Endothelial cell of umbilical vein (primary cell): Measurements from ENCODE around the gene ERICH6B. TPM values are rescaled to one million over a fixed set of nuclear protein-coding genes. Genes with fewer than 3 reads are reported as not detected.

ENCODE experiments used
- BruUV-seq: library from RNA; stranded (reverse); fragments of 400-500 nt; replicated peaks from 2 replicates; lab custom pipeline; 2021; lab: Mats Ljungman, UMichigan
- CTCF ChIA-PET: fragments of 300-600, 350-600 bp; sonication (Branson Sonifier 250); formaldehyde crosslinking; loops from one replicate; lab custom pipeline; 2021; ENCODE audit warnings: antibody characterized with exemption, inconsistent platforms; lab: Charles Lee
- POLR2A ChIA-PET: fragments of 300-600, 350-600 bp; sonication (Branson Sonifier 250); formaldehyde crosslinking; loops from one replicate; lab custom pipeline; 2021; ENCODE audit warnings: antibody characterized with exemption, inconsistent platforms; lab: Charles Lee
- DNase-seq: peaks from one replicate; pipeline ENCODE4 v3.0.0-alpha.2; 2011; ENCODE audit warnings: low read depth, low spot score
- FAIRE-seq: peaks from 2 replicates; lab custom pipeline; 2011; peaks lifted over from hg19 to GRCh38; lab: Jason Lieb, UNC
- H2AFZ ChIP-seq: 2 replicates; pipeline ENCODE4 v1.6.0; 2012; ENCODE audit warnings: low read depth, low read length, control low read depth, inconsistent platforms
- H3K27ac ChIP-seq: 2 replicates; pipeline ENCODE4 v1.5.1; 2011; ENCODE audit warnings: low read depth, mild to moderate bottlenecking, control low read depth, low read length, moderate library complexity; ENCODE audit not compliant: insufficient read depth
- H3K27me3 ChIP-seq, 2 experiments: 2 replicates each; pipeline versions ENCODE4 v1.6.0 to v1.6.1; 2011; ENCODE audit warnings: low read length in 2 of 2, mixed read lengths in 1 of 2; ENCODE audit not compliant: control insufficient read depth in 2 of 2, insufficient read depth in 2 of 2
- H3K36me3 ChIP-seq, 2 experiments: 2 replicates in 1 of 2; 3 replicates in 1 of 2; pipeline ENCODE4 v1.5.1; 2011; ENCODE audit warnings: low read length in 2 of 2, mild to moderate bottlenecking in 1 of 2, moderate library complexity in 1 of 2; ENCODE audit not compliant: control insufficient read depth in 2 of 2, insufficient read depth in 2 of 2; ENCODE audit errors: extremely low read depth in 1 of 2
- H3K4me1 ChIP-seq: 3 replicates; pipeline ENCODE4 v1.5.1; 2011; ENCODE audit warnings: mild to moderate bottlenecking, low read length; ENCODE audit not compliant: control insufficient read depth, insufficient read depth; ENCODE audit errors: extremely low read depth
- H3K4me2 ChIP-seq: 2 replicates; pipeline ENCODE4 v1.6.1; 2011; ENCODE audit warnings: low read length, control low read depth, mixed read lengths; ENCODE audit not compliant: insufficient read depth
- H3K4me3 ChIP-seq, 3 experiments: fragments of 200-600 bp in 1 of 3; sonication (generic), shearing (Covaris generic) in 1 of 3; replicated peaks in 1 of 3; 2 replicates each; pipeline ENCODE4 v1.5.1; 2011 to 2016; ENCODE audit warnings: control low read depth in 3 of 3, low read length in 3 of 3, mild to moderate bottlenecking in 2 of 3, inconsistent platforms in 1 of 3, low read depth in 1 of 3, moderate library complexity in 1 of 3; ENCODE audit not compliant: insufficient read depth in 1 of 3
- H3K79me2 ChIP-seq: 2 replicates; pipeline ENCODE4 v1.6.0; 2012; ENCODE audit warnings: low read length, inconsistent platforms; ENCODE audit not compliant: control insufficient read depth, insufficient read depth
- H3K9ac ChIP-seq: replicated peaks from 2 replicates; pipeline ENCODE3; 2011; ENCODE audit warnings: low read length, control low read depth; ENCODE audit not compliant: insufficient read depth; ENCODE audit errors: extremely low read depth
- H3K9me1 ChIP-seq: replicated peaks from 3 replicates; pipeline ENCODE4 v1.6.0; 2011; ENCODE audit warnings: mild to moderate bottlenecking, low read length; ENCODE audit not compliant: control insufficient read depth, insufficient read depth; ENCODE audit errors: extremely low read depth
- H3K9me3 ChIP-seq: replicated peaks from 2 replicates; pipeline ENCODE4 v1.5.1; 2012; ENCODE audit warnings: low read length, inconsistent platforms; ENCODE audit not compliant: control insufficient read depth, insufficient read depth
- H4K20me1 ChIP-seq: replicated peaks from 2 replicates; pipeline ENCODE3; 2011; ENCODE audit warnings: mild to moderate bottlenecking, low read length; ENCODE audit not compliant: control insufficient read depth, insufficient read depth; ENCODE audit errors: extremely low read depth
- CTCF ChIP-seq, 2 donors: IDR thresholded peaks; 1 replicate in 1 of 2; 2 replicates in 1 of 2; pipeline ENCODE4 v1.5.1; 2011; ENCODE audit warnings: low read length in 2 of 2, mild to moderate bottlenecking in 2 of 2, moderate library complexity in 2 of 2, control low read depth in 1 of 2, inconsistent platforms in 1 of 2, low read depth in 1 of 2; ENCODE audit not compliant: insufficient read depth in 1 of 2; ENCODE audit errors: extremely low read depth in 1 of 2
- EZH2 ChIP-seq: IDR thresholded peaks from 2 replicates; pipeline ENCODE4 v1.6.1; 2012; ENCODE audit warnings: borderline replicate concordance, low read depth, mild to moderate bottlenecking, moderate library complexity, low read length, inconsistent platforms; ENCODE audit not compliant: severe bottlenecking
- FOS ChIP-seq: IDR thresholded peaks from 2 replicates; pipeline ENCODE4 v1.6.1; 2011; ENCODE audit warnings: mild to moderate bottlenecking, low read length, moderate library complexity, borderline replicate concordance; ENCODE audit not compliant: insufficient read depth
- GATA2 ChIP-seq: IDR thresholded peaks from 2 replicates; pipeline ENCODE4 v1.7.0; 2011; ENCODE audit warnings: low read depth, mild to moderate bottlenecking, moderate library complexity, mixed read lengths, low read length; ENCODE audit not compliant: insufficient read length, insufficient read depth
- JUN ChIP-seq: IDR thresholded peaks from 2 replicates; pipeline ENCODE4 v1.6.1; 2011; ENCODE audit warnings: borderline replicate concordance, low read depth; ENCODE audit not compliant: insufficient read length, insufficient read depth
- MAX ChIP-seq: IDR thresholded peaks from 2 replicates; pipeline ENCODE4 v1.6.1; 2011; ENCODE audit not compliant: insufficient read depth, insufficient read length
- MYC ChIP-seq: IDR thresholded peaks from one replicate; pipeline ENCODE4 v1.6.1; 2011; ENCODE audit warnings: mild to moderate bottlenecking, low read depth, low read length
- POLR2A ChIP-seq: IDR thresholded peaks from 2 replicates; pipeline ENCODE4 v1.6.1; 2012; ENCODE audit warnings: low read depth, mild to moderate bottlenecking, control low read depth, low read length
- POLR2AphosphoS5 ChIP-seq: IDR thresholded peaks from 2 replicates; pipeline ENCODE4 v1.6.1; 2012; ENCODE audit warnings: low read depth, mild to moderate bottlenecking, control low read depth, low read length, moderate library complexity; ENCODE audit not compliant: insufficient read depth
- dilution Hi-C: fragments of 300-500 bp; cut with MboI; formaldehyde crosslinking; loops from one replicate; pipeline ENCODE4 v1.15.0; 2019; ENCODE audit warnings: low sequenced_read_pairs; ENCODE audit not compliant: extremely low pct_ligation_motif_present
- intact Hi-C: fragments of 100-400 bp; cut with micrococcal nuclease; formaldehyde crosslinking; loops from one replicate; pipeline ENCODE4 v1.10.0; 2022
- polyA plus RNA-seq, 4 experiments: library from polyadenylated mRNA; depleted of rRNA in 3 of 4; stranded (reverse) in 3 of 4; unstranded in 1 of 4; fragments of >200 nt; gene quantifications; 2 replicates each; pipeline versions ENCODE4 v1.2.1 to v1.2.3, GENCODE V29; 2011 to 2012; ENCODE audit warnings: missing spikeins in 1 of 4
- total RNA-seq: library from RNA; stranded (reverse); gene quantifications from 2 replicates; pipeline ENCODE4 v1.2.3, GENCODE V29; 2021

Gene ERICH6B
- total and polyA plus RNA-seq, 2 donors (not counting 3 experiments of a cell fraction or from before 2014, with no cell fraction given): not detected

- POLR2A ChIA-PET: no interaction called here
- intact Hi-C loops: no loop called here
- H2AFZ ChIP-seq: no peak overlapping the region
- no peak overlapping the region for H3K9ac ChIP-seq
- FAIRE-seq (no peak), DNase-seq (no peak)
- H3K4me1 ChIP-seq: no peaks in the 10 kb centered on the region
- H4K20me1 ChIP-seq: no peaks in the 10 kb centered on the region
- H3K27ac ChIP-seq: no peak overlapping the region
- BruUV-seq: no TSS peak
- CTCF ChIA-PET: no interaction called here
- dilution Hi-C loops: no loop called here
- no peaks in the 10 kb centered on the region for H3K9me1 ChIP-seq
- H3K4me2 ChIP-seq: no peak overlapping the region
- H3K27me3 ChIP-seq: no peaks in the 10 kb centered on the region
- no peak overlapping the region for H3K4me3 ChIP-seq
- H3K9me3 ChIP-seq: no peaks in the 10 kb centered on the region
- H3K79me2 ChIP-seq: no peaks in the 10 kb centered on the region
- H3K36me3 ChIP-seq: peaks cover 8 to 15% of the 10 kb centered on the region in 2 experiments
- TF ChIP-seq FOS: no peak
- no peak for TF ChIP-seq MYC
- no peak for TF ChIP-seq POLR2A
- TF ChIP-seq JUN: no peak
- no peak for TF ChIP-seq CTCF (IDR thresholded peaks at IDR 0.05; ENCODE audit: extremely low read depth in 1 of 2, insufficient read depth in 1 of 2, low read depth in 1 of 2, low read length in 2 of 2)
- TF ChIP-seq GATA2: no peak
- no peak for TF ChIP-seq MAX
- TF ChIP-seq EZH2: no peak
- TF ChIP-seq POLR2AphosphoS5: no peak
Measured at GRCh38 chr13:45522571-45522970, 93.0 kb downstream of the ERICH6B start.
